ENCODE results near the gene ECSCR. TPM values are rescaled to one million over a fixed set of nuclear protein-coding genes. Genes with fewer than 3 reads are reported as not detected.

ECSCR gene
- total RNA-seq, 1 donor from 2014 or later: not detected

- Histone ChIP-seq H3K4me3 (ENCODE audit: low read depth, low read length) (no peak overlapping the region), H3K36me3 (ENCODE audit: control insufficient read depth, insufficient read depth, low read length) (no peaks in the 10 kb centered on the region), H3K27me3 (ENCODE audit: control insufficient read depth, insufficient read depth, low read length) (no peaks in the 10 kb centered on the region)
- DNase-seq (ENCODE audit: low read depth) (no peak), FAIRE-seq (no peak)
- TF ChIP-seq CTCF (IDR thresholded peaks at IDR 0.05; ENCODE audit: insufficient read depth, low read length, severe bottlenecking): no peak
Observed at GRCh38 chr5:139401546-139401945, 61.0 kb downstream of the ECSCR start.

- Histone ChIP-seq H3K4me3 (ENCODE audit: low read depth, low read length) (no peak overlapping the region), H3K36me3 (ENCODE audit: control insufficient read depth, insufficient read depth, low read length) (no peaks in the 10 kb centered on the region), H3K27me3 (ENCODE audit: control insufficient read depth, insufficient read depth, low read length) (no peaks in the 10 kb centered on the region)
- TF ChIP-seq CTCF (IDR thresholded peaks at IDR 0.05; ENCODE audit: insufficient read depth, low read length, severe bottlenecking): no peak
- FAIRE-seq: no peak
- DNase-seq (ENCODE audit: low read depth): no peak
Observed at GRCh38 chr5:139399501-139400121, 62.9 kb downstream of the ECSCR start.

Other genes with a start within 250 kb of the ECSCR start
- gene MATR3, start 169.0 kb downstream of the ECSCR start, total RNA-seq: 171 and 173 TPM in 2 replicates
- gene PAIP2, start 120.9 kb downstream of the ECSCR start, total RNA-seq: 68.7 and 80.3 TPM in 2 replicates
- not detected in 2 replicates for gene SLC23A1, start 79.4 kb downstream of the ECSCR start, total RNA-seq
- 0.13 TPM in 1 of 2 replicates, not detected in the other for gene MZB1, start 72.8 kb downstream of the ECSCR start, total RNA-seq
- 0.51 and 0.53 TPM in 2 replicates for gene PROB1, start 67.6 kb downstream of the ECSCR start, total RNA-seq
- gene SPATA24, start 58.7 kb downstream of the ECSCR start, total RNA-seq: 6.1 and 7.3 TPM in 2 replicates
- gene DNAJC18, start 23.2 kb downstream of the ECSCR start, total RNA-seq: 1.2 and 1.6 TPM in 2 replicates
- gene SMIM33, start 8.3 kb upstream of the ECSCR start, total RNA-seq: not detected in 2 replicates
- 2.8 and 2.9 TPM in 2 replicates for gene STING1, start 20.0 kb upstream of the ECSCR start, total RNA-seq
- gene UBE2D2, start 98.6 kb upstream of the ECSCR start, total RNA-seq: 48.0 and 52.1 TPM in 2 replicates
- gene CXXC5, start 185.6 kb upstream of the ECSCR start, total RNA-seq: 6.1 and 27.4 TPM in 2 replicates